Kidney capillary endothelial cell (primary cell): ENCODE results near the gene POLR2L.

Experiments used
- DNase-seq: peaks from one replicate; pipeline ENCODE4 v3.0.0-alpha.2; 2018; ENCODE audit warnings: low spot score

POLR2L gene

GRCh38 chr11:854601-855329 lies 12.4 kb upstream of the POLR2L start:
- no peak for DNase-seq

GRCh38 chr11:853682-854448 lies 11.5 kb upstream of the POLR2L start:
- DNase-seq, result no peak

GRCh38 chr11:852762-853161 lies 10.4 kb upstream of the POLR2L start:
- DNase-seq, result no peak

GRCh38 chr11:850775-851763 lies 8.7 kb upstream of the POLR2L start:
- DNase-seq, result no peak

GRCh38 chr11:849951-850774 lies 7.8 kb upstream of the POLR2L start:
- DNase-seq, result no peak

GRCh38 chr11:849104-849824 lies 6.9 kb upstream of the POLR2L start:
- no peak for DNase-seq

GRCh38 chr11:848380-848931 lies 6.1 kb upstream of the POLR2L start:
- DNase-seq, result no peak

- DNase-seq, result no peak
These were observed 5.5 kb upstream of the POLR2L start for GRCh38 chr11:847876-848275.

- DNase-seq, result no peak
These were observed 4.3 kb upstream of the POLR2L start for GRCh38 chr11:846496-847098.

GRCh38 chr11:845872-846495 lies 3.7 kb upstream of the POLR2L start:
- DNase-seq, result no peak

GRCh38 chr11:844693-845644 lies 2.6 kb upstream of the POLR2L start:
- no peak for DNase-seq

GRCh38 chr11:843818-844692 lies 1.7 kb upstream of the POLR2L start:
- DNase-seq, result peak; percentile 88

GRCh38 chr11:843086-843734 lies 881 bp upstream of the POLR2L start:
- no peak for DNase-seq

- DNase-seq, result no peak
These were observed 354 bp downstream of the POLR2L start for GRCh38 chr11:841981-842369.

GRCh38 chr11:839875-840617 lies 2.3 kb downstream of the POLR2L start:
- DNase-seq, result no peak

GRCh38 chr11:839280-839623 lies 3.1 kb downstream of the POLR2L start:
- no peak for DNase-seq
